ENCODE measurements around the gene TXNDC11. TPM values are rescaled to one million over a fixed set of nuclear protein-coding genes. Genes with fewer than 3 reads are reported as not detected.

Gene TXNDC11
- total RNA-seq, 2 donors from 2014 or later, result 62.4 to 73.2 TPM

GRCh38 chr16:11743308-11744074, 834 bp upstream of the TXNDC11 start:
- H3K4me1 Mint-ChIP-seq (ENCODE audit: low read depth in 2 of 2), result peaks cover 47 to 48% of the 10 kb centered on the region in 2 donors
- H3K27ac Mint-ChIP-seq, result peak overlapping the region; percentile 72 to 94
- peak overlapping the region; percentile 99 for H3K4me3 Mint-ChIP-seq
- peak; percentile 84 for DNase-seq (ENCODE audit: low spot score)
- H3K27me3 Mint-ChIP-seq, result no peaks in the 10 kb centered on the region
- peak; percentile 35 to 65 for ATAC-seq
- H3K36me3 Mint-ChIP-seq, result peaks cover 4% of the 10 kb centered on the region
- H3K9me3 Mint-ChIP-seq, result no peaks in the 10 kb centered on the region

- ATAC-seq (peak in 1 of 2 donors; percentile 43), DNase-seq (ENCODE audit: low spot score) (peak; percentile 66)
- Mint-ChIP-seq H3K9me3 (no peaks in the 10 kb centered on the region), H3K36me3 (peaks cover 11% of the 10 kb centered on the region), H3K27me3 (no peaks in the 10 kb centered on the region), H3K27ac (peak overlapping the region; percentile 93 to 94), H3K4me1 (ENCODE audit: low read depth in 2 of 2) (peaks cover 52 to 60% of the 10 kb centered on the region in 2 donors), H3K4me3 (peak overlapping the region; percentile 99)
Observed at GRCh38 chr16:11742093-11742535, 543 bp downstream of the TXNDC11 start.

GRCh38 chr16:11740567-11740966, 2.1 kb downstream of the TXNDC11 start:
- H3K27ac Mint-ChIP-seq, result peak overlapping the region; percentile 93 to 94
- ATAC-seq, result no peak
- H3K27me3 Mint-ChIP-seq, result no peaks in the 10 kb centered on the region
- peak overlapping the region; percentile 99 for H3K4me3 Mint-ChIP-seq
- H3K36me3 Mint-ChIP-seq, result peaks cover 24% of the 10 kb centered on the region
- peaks cover 62 to 73% of the 10 kb centered on the region in 2 donors for H3K4me1 Mint-ChIP-seq (ENCODE audit: low read depth in 2 of 2)
- no peak for DNase-seq (ENCODE audit: low spot score)
- no peaks in the 10 kb centered on the region for H3K9me3 Mint-ChIP-seq

GRCh38 chr16:11738742-11739544, 3.7 kb downstream of the TXNDC11 start:
- ATAC-seq (no peak), DNase-seq (ENCODE audit: low spot score) (no peak)
- Mint-ChIP-seq H3K4me1 (ENCODE audit: low read depth in 2 of 2) (peaks cover 59 to 74% of the 10 kb centered on the region in 2 donors), H3K9me3 (no peaks in the 10 kb centered on the region), H3K4me3 (peak overlapping the region; percentile 65), H3K27ac (peak overlapping the region; percentile 82 to 93), H3K27me3 (no peaks in the 10 kb centered on the region), H3K36me3 (peaks cover 34% of the 10 kb centered on the region)

GRCh38 chr16:11737713-11738112, 4.9 kb downstream of the TXNDC11 start:
- H3K4me1 Mint-ChIP-seq (ENCODE audit: low read depth in 2 of 2), result peaks cover 53 to 68% of the 10 kb centered on the region in 2 donors
- no peaks in the 10 kb centered on the region for H3K9me3 Mint-ChIP-seq
- peak overlapping the region; percentile 56 for H3K4me3 Mint-ChIP-seq
- H3K27ac Mint-ChIP-seq, result peak overlapping the region; percentile 82 to 93
- no peak for ATAC-seq
- peaks cover 34% of the 10 kb centered on the region for H3K36me3 Mint-ChIP-seq
- H3K27me3 Mint-ChIP-seq, result no peaks in the 10 kb centered on the region
- no peak for DNase-seq (ENCODE audit: low spot score)

GRCh38 chr16:11736903-11737302, 5.8 kb downstream of the TXNDC11 start:
- no peaks in the 10 kb centered on the region for H3K9me3 Mint-ChIP-seq
- H3K4me1 Mint-ChIP-seq (ENCODE audit: low read depth in 2 of 2), result peaks cover 54 to 67% of the 10 kb centered on the region in 2 donors
- no peaks in the 10 kb centered on the region for H3K27me3 Mint-ChIP-seq
- no peak for ATAC-seq
- H3K4me3 Mint-ChIP-seq, result no peak overlapping the region
- peaks cover 34% of the 10 kb centered on the region for H3K36me3 Mint-ChIP-seq
- H3K27ac Mint-ChIP-seq, result no peak overlapping the region
- no peak for DNase-seq (ENCODE audit: low spot score)

GRCh38 chr16:11735787-11736186, 6.9 kb downstream of the TXNDC11 start:
- no peak for DNase-seq (ENCODE audit: low spot score)
- Mint-ChIP-seq H3K27me3 (no peaks in the 10 kb centered on the region), H3K36me3 (peaks cover 29% of the 10 kb centered on the region), H3K9me3 (no peaks in the 10 kb centered on the region), H3K27ac (no peak overlapping the region), H3K4me3 (no peak overlapping the region), H3K4me1 (ENCODE audit: low read depth in 2 of 2) (peaks cover 47 to 56% of the 10 kb centered on the region in 2 donors)
- no peak for ATAC-seq

- no peak for DNase-seq (ENCODE audit: low spot score)
- no peak for ATAC-seq
- Mint-ChIP-seq H3K4me1 (ENCODE audit: low read depth in 2 of 2) (peaks cover 40 to 48% of the 10 kb centered on the region in 2 donors), H3K27ac (peak overlapping the region in 1 of 2 donors; percentile 24), H3K9me3 (no peaks in the 10 kb centered on the region), H3K36me3 (peaks cover 36% of the 10 kb centered on the region), H3K27me3 (no peaks in the 10 kb centered on the region), H3K4me3 (peak overlapping the region; percentile 1)
Observed at GRCh38 chr16:11734653-11735043, 8.0 kb downstream of the TXNDC11 start.

GRCh38 chr16:11734025-11734652, 8.5 kb downstream of the TXNDC11 start:
- Mint-ChIP-seq H3K9me3 (no peaks in the 10 kb centered on the region), H3K27ac (peak overlapping the region in 1 of 2 donors; percentile 24), H3K36me3 (peaks cover 41% of the 10 kb centered on the region), H3K27me3 (no peaks in the 10 kb centered on the region), H3K4me3 (no peak overlapping the region), H3K4me1 (ENCODE audit: low read depth in 2 of 2) (peaks cover 40 to 48% of the 10 kb centered on the region in 2 donors)
- ATAC-seq, result no peak
- no peak for DNase-seq (ENCODE audit: low spot score)

GRCh38 chr16:11731222-11731621, 11.4 kb downstream of the TXNDC11 start:
- no peaks in the 10 kb centered on the region for H3K9me3 Mint-ChIP-seq
- peak overlapping the region in 1 of 2 donors; percentile 19 for H3K27ac Mint-ChIP-seq
- H3K4me1 Mint-ChIP-seq (ENCODE audit: low read depth in 2 of 2), result peaks cover 36 to 37% of the 10 kb centered on the region in 2 donors
- no peaks in the 10 kb centered on the region for H3K27me3 Mint-ChIP-seq
- H3K4me3 Mint-ChIP-seq, result no peak overlapping the region
- DNase-seq (ENCODE audit: low spot score) (no peak), ATAC-seq (no peak)
- H3K36me3 Mint-ChIP-seq, result peaks cover 38% of the 10 kb centered on the region

- peak overlapping the region; percentile 37 to 85 for H3K27ac Mint-ChIP-seq
- H3K4me1 Mint-ChIP-seq (ENCODE audit: low read depth in 2 of 2), result peaks cover 27 to 37% of the 10 kb centered on the region in 2 donors
- ATAC-seq (no peak), DNase-seq (ENCODE audit: low spot score) (no peak)
- H3K36me3 Mint-ChIP-seq, result peaks cover 27% of the 10 kb centered on the region
- no peak overlapping the region for H3K4me3 Mint-ChIP-seq
- no peaks in the 10 kb centered on the region for H3K9me3 Mint-ChIP-seq
- H3K27me3 Mint-ChIP-seq, result no peaks in the 10 kb centered on the region
Observed at GRCh38 chr16:11729787-11730186, 12.9 kb downstream of the TXNDC11 start.

- H3K4me3 Mint-ChIP-seq, result peak overlapping the region; percentile 51
- peaks cover 28% of the 10 kb centered on the region for H3K36me3 Mint-ChIP-seq
- no peaks in the 10 kb centered on the region for H3K9me3 Mint-ChIP-seq
- ATAC-seq, result peak; percentile 89 to 90
- H3K27ac Mint-ChIP-seq, result peak overlapping the region; percentile 71 to 85
- peaks cover 27 to 34% of the 10 kb centered on the region in 2 donors for H3K4me1 Mint-ChIP-seq (ENCODE audit: low read depth in 2 of 2)
- DNase-seq (ENCODE audit: low spot score), result no peak
- no peaks in the 10 kb centered on the region for H3K27me3 Mint-ChIP-seq
Observed at GRCh38 chr16:11727796-11728543, 14.7 kb downstream of the TXNDC11 start.

GRCh38 chr16:11726008-11726407, 16.6 kb downstream of the TXNDC11 start:
- DNase-seq (ENCODE audit: low spot score) (no peak), ATAC-seq (no peak)
- H3K9me3 Mint-ChIP-seq, result no peaks in the 10 kb centered on the region
- H3K27me3 Mint-ChIP-seq, result no peaks in the 10 kb centered on the region
- H3K36me3 Mint-ChIP-seq, result peaks cover 28% of the 10 kb centered on the region
- H3K4me3 Mint-ChIP-seq, result no peak overlapping the region
- H3K27ac Mint-ChIP-seq, result no peak overlapping the region
- H3K4me1 Mint-ChIP-seq (ENCODE audit: low read depth in 2 of 2), result peaks cover 28 to 34% of the 10 kb centered on the region in 2 donors

Data from natural killer cell treated with Interleukin-12 subunit alpha and Interleukin-12 subunit beta and Interleukin-15 and Interleukin-18, amount 100 ng/mL, for 72 hours (primary cell).